Stimulated activated CD4-positive, alpha-beta T cell treated with anti-CD3 and anti-CD28 coated beads, Interleukin-12 subunit alpha, Interleukin-12 subunit beta, amount 100 ng/mL, for 48 hours (primary cell): ENCODE data around the gene TMEM87B.
"Not testable (repeated sequence)": the region's sequence is repeated elsewhere in the genome, so short reads cannot be mapped to it uniquely, and the experiment has no call there.

Source experiments
- DNase-seq, 3 donors: peaks; one replicate each; pipeline ENCODE4 v3.0.0-alpha.2; 2020; ENCODE audit warnings: low read depth in 2 of 3, low spot score in 1 of 3

The TMEM87B gene

DNA sequence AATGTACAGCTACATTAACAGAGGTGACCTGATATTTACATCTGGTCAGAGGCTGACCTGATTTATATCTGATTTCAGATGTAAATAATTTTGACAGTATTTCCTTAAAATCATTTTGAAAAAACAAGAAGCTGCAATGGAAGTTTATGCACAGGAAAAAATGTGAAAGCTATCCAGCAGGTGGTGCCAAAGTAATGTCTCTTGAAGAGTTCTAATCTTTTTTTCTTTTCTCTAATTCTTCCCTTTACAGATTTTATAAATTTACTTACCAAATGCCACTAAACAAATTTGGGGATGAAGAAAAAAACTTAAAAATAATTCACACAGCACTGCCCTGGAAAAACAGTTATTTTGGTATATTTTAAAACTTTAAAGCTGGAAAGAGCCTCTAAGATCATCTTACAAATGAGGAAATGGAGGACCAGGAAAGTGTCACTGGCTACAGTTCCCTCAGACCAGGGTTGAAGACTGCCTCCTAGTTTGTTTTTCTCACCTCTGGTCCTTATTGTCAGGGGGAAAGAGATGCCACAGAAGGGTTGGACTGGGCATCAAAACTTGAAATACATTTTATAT lies 66.7 kb downstream of the TMEM87B start:
- DNase-seq, result peak in 1 of 3 donors; percentile 46

DNA sequence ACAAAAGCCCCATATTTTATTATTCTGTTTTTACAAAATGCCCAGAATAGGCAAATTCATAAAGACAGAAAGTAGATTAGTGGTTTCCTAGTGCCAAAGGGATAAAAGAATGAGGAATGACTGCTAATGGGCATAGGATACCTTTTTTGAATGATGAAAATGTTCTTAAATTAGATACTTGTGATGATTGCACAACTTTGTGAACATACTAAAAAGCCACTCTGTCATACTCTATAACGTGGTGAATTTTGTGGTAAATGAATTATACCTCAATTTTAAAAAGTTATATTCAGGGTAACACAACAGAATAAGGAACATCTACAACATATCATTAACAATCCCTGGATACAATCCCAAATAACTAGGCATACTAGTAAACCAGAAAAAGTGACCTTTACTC lies 74.0 kb downstream of the TMEM87B start:
- DNase-seq, result no peak

DNA sequence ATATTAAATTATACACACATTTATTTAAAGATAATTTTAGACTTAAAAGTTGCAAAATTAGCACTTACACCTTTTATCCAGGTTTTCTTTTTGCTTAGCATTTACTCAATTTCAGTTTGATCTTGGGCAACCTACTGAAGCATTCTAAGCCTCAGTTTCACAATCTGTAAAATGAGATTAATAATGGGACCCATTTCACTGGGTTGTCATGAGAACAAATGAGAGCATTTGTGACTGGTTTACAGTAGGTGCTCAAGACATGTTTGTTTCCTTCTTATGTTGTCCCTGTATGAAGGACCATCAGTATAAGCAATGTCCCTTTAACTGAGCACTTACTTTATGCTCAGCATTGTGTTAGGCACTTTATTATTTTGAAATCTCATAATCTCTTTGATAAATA lies 78.3 kb downstream of the TMEM87B start:
- no peak for DNase-seq

DNA sequence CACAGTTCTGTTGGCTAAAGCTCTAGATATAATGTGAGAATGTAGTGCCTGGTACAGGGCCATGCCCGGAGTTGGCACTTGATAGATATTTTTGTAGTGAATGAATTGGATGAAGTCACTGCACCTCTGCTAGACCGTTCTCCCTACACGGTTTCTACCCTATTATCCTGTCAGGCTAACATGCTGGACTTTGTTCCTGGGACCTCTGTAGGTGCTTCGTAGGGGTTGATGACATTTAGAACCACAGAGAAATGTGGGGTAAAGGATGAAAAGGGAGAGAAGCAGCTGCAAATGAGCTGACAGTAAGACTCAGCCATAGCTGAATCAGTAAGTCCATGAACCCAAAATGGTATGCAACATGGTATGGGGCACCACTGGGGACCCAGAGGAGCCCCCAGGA lies 79.1 kb downstream of the TMEM87B start:
- DNase-seq, result no peak

DNA sequence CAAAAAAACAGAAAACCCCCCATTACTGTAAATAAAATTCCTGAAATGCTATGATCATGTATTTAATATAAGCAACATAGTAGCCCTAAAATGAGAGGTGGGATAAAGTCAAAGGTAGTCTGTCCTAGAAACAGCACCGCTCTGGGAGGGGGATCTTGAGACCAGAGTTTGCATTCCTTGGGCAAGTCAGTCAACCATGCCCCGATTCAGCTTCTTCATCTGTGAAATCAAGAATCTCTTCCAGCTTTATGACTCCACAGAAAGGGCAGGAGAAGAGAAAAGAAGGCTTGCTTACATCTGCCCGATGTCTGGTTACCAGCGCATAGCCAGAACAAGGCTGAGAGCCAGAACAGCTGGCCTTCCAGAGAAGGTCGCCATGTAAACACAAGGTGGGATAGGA lies 81.0 kb downstream of the TMEM87B start:
- DNase-seq, result no peak

DNA sequence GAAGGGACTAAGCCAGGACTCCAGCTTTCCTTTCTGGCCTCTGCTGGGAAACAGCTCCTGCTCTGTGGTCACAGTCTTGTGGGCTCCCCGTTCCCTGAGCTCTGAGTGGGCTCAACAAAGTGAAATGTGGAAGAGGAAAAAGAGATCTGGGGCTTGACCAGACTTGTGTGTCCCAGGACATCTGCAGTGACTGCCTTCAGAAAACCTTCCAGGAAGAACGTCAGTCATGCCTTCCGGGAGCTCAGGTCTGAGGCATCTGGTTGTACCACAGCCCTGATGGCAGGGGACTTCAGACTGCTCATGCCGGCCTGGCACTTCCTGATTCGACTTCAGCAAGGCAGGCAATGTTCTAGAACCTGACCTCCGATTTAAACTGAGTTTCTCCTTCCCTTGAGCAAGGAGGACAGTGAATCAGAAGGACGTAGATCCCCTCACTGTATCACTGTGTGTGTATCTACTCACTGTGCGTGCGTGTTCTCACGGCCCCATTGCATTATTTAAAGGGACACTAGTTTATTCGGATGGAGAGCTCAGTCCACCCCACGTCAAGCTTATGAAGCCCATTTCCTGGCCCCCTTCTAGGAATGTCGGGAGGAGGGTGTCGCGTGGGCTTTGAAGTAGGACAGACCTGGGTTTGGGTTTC lies 82.6 kb downstream of the TMEM87B start:
- DNase-seq, result no peak

DNA sequence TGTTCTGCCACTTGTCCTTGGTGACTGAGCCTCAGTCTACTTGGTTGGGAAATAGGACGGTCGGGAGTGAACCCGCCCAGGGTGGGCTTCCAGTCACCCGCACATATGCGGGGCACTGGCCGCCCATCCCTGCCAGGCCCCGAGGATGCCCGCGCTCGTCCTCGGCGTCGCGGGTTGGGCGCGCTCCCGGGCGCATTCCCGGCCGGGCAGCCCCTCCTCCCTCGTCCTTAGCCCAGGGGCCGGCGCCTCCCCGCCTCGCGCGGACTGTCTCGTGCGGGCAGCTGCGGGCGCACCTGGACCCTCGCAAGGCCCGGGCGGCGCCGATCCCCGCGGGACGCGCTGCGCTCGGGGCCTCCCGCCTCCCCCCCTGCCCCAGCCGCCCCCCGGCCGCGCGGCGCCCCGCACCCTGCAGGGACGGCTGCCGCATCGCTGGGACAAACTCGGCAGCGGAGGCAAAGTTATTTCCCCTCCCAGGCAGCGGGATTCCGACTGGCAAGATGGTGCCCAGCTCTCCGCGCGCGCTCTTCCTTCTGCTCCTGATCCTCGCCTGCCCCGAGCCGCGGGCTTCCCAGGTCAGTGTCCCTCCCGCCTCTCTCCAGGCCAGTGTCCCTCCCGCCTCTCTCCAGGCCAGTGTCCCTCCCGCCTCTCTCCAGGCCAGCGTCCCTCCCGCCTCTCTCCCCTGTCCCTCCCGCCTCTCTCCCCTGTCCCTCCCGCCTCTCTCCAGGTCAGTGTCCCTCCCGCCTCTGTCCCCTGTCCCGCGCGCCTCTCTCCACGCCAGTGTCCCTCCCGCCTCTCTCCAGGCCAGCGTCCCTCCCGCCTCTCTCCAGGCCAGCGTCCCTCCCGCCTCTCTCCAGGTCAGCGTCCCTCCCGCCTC lies 83.3 kb downstream of the TMEM87B start, which contains the start of gene FBLN7:
Gene FBLN7 (plus strand): TSS at position 227 of the 874 bp plus-strand sequence. CDS start 271 bp downstream, at position 498.
- DNase-seq, result no peak

DNA sequence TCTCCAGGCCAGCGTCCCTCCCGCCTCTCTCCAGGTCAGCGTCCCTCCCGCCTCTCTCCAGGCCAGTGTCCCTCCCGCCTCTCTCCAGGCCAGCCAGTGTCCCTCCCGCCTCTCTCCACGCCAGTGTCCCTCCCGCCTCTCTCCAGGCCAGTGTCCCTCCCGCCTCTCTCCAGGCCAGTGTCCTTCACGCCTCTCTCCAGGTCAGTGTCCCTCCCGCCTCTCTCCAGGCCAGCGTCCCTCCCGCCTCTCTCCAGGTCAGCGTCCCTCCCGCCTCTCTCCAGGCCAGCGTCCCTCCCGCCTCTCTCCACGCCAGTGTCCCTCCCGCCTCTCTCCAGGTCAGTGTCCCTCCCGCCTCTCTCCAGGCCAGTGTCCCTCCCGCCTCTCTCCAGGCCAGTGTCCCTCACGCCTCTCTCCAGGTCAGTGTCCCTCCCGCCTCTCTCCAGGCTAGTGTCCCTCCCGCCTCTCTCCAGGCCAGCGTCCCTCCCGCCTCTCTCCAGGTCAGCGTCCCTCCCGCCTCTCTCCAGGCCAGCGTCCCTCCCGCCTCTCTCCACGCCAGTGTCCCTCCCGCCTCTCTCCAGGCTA lies 84.1 kb downstream of the TMEM87B start:
- DNase-seq, result not testable (repeated sequence)

DNA sequence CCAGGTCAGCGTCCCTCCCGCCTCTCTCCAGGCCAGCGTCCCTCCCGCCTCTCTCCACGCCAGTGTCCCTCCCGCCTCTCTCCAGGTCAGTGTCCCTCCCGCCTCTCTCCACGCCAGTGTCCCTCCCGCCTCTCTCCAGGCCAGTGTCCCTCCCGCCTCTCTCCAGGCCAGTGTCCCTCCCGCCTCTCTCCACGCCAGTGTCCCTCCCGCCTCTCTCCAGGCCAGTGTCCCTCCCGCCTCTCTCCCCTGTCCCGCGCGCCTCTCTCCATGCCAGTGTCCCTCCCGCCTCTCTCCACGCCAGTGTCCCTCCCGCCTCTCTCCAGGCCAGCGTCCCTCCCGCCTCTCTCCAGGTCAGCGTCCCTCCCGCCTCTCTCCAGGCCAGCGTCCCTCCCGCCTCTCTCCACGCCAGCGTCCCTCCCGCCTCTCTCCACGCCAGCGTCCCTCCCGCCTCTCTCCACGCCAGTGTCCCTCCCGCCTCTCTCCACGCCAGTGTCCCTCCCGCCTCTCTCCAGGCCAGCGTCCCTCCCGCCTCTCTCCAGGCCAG lies 84.7 kb downstream of the TMEM87B start:
- not testable (repeated sequence) for DNase-seq

DNA sequence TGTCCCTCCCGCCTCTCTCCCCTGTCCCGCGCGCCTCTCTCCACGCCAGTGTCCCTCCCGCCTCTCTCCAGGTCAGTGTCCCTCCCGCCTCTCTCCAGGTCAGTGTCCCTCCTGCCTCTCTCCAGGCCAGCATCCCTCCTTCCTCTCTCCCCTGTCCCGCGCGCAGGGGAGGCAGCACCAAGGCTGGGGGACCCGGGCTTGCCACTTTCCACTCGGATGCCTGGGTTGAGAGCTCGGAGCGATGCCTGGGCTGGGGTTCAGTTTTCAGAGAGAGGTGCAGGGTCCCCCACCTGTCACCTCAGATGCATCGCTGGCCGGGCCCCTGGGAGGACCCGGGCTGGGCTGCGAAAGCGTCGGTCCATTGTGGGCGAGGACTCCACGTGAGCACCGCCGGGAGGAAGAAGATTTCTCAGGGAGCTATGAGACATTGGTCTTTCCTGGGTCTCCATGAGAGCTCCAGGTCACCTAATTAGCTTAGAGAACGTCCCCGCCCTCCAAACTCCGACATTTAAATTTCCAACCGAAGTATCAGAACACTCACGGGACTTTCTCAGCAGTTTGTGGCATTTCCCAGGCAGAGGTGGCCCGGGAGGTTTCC lies 85.2 kb downstream of the TMEM87B start:
- DNase-seq, result no peak

DNA sequence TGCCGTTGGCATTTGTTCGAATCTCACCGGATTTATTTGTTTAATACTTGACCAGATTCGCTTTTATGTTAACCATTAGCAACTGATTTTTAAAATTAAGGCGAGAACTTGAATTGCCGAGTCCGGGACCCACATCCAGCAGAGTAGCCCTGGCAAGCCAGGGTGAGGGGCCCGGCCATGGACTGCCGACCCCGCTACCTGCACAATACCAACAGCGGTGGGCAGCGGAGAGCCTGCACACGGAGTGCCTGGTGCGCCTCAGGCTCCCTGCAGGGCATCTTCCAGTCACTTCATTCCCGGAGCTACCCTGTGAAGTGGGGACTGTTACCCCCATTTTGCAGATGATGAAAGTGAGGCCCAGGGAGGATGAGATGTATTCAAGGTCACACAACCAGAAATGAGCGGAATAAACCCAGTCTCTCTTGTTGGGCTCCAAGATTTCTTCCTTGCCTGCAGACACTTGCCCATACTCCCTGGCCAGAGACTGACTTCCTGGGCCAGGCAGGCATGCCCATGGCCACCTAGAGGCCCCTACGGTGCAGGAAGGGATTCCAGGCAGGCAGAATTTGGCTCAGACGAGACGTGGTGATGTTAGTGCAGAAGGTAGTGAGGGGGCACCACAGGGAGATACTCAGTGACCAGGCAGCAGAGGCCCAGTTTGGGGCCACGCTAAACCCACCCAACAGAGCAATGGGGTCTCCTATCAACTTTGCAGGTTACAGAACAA lies 86.0 kb downstream of the TMEM87B start:
- DNase-seq, result no peak

DNA sequence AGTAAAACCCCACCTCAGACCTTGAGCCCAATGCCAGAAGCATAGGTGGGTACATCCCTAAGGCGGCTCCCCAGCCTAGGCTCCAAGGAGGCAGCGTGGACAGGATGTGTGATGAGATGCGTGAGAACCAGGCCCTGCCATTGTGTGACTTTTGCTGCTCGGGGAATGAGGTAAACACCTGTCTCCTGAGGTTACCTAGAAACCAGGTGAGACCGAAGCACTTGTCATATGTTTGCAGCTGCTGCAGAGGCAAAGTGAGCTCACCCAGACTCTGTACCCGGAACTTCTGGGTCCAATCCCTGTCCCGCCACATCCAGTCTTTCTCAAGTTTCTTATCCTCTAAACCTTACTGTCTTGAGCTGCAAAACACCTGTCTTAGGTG lies 86.5 kb downstream of the TMEM87B start:
- DNase-seq, result no peak

DNA sequence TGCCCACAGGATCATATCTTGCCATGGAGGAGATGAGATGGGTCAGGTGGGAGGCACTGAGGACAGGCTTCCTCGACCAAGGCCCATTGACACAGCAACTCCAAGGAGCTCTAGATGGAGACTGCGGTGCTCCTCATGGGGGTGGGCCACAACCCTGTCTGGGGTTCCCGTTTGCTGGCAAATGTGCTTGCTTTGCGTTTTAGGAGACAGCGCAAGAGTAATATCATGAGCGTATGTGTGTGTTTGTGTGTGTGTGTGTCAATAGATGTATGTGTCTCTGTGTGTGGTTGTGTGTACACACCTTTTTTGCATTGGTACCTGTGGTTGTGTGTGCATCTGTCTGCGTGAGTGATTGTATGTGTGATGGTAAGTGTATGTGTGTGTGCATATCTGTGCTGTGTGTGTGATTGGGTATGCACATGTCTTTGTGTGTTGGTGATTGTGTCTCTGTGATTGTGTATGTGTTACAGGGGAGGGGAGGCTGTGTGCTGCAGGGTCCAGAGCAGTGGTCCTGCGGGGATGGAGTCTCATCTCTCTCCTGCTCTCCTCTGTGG lies 87.5 kb downstream of the TMEM87B start:
- no peak for DNase-seq

DNA sequence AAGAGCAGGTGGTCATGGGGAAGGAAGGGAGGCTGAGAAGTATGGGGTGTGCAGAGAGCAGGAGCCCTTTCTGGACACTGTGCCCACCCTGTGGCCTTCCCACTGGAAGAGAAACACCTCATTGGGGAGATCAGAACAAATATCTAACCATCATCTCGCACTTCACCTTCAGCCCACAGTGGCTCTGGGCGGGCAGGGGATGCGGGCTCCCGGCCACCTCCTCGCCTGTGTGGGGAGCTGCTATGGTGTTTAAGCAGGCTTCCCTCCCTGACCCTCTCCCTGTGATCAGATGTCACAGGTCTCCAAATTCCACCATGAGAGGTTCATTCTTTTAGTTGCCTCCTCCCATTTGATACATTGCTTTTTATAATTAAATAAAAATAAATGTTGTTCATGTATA lies 88.1 kb downstream of the TMEM87B start:
- DNase-seq, result no peak

DNA sequence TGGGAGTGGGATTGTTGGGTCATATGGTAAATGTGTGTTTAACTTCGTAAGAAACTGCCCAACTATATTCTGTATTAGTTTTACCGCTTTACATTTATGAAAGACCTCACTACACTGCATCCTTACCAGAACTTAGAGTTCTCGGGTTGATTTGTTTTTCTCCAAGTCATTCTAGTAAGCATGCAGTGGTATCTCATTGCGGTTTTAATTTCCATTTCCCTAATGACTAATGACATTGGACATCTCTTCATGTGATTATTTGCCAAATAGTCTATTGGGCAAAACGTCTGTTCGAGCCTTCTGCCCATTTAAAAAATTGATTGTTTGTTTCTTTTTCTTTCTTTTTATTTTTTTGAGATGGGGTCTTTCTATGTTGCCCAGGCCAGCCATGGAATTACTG lies 89.9 kb downstream of the TMEM87B start:
- DNase-seq, result no peak

DNA sequence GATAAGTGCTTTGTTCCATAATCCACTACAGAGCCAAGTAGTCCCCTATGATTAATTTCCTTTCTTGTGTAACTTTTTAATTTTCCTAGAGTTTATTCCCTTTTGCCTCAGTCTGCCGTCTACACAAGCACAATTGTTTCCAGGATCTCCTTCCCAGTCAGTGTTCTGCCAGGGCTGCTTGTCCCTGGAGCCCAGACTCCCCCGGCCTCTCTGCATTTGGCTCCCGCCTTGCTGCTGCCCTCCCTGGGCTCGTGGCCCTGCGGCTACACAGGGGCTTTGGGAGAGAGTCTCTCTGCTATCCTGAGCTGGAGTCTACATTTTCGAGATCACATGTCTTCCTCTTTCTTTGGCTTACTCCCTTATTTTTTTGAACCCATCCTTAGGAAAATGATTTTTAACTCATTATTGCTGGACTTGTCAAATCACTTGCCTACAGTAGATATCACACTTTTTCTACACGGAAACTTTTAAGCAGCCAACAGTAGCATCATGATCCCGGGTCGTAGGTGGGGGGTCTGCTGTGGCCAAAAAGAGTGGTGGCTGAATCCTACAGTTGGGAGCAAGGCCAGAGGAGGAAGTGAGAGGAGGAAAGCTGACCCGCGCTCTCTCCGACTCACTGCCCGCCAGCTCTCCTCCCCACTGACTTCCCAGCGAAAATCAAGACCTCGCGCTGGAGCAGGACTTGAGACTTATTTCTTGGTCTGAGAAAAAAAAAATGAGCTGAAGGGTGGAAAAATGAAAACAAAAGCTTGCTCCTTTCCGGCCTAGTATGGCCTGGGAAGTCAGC lies 92.5 kb downstream of the TMEM87B start:
- no peak for DNase-seq

DNA sequence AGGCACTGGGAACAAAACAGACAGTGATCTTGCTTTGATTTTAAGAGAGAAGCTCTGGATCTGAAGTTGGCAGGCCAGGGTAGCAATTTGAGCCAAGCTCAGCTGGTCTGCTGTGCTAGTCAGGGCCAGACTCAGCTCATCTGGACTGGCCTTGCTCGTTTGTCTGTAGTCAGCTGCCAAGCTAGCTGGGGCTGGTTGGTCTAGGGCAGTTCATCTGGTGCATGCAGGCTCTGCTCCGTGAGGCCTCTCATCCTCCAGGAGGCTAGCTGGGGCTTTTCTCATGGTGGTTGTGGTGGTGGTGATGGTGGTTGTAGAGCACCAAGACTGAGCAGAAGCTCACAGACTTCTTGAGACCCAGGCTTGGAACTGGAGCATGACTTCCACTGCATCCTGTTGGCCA lies 93.4 kb downstream of the TMEM87B start:
- no peak for DNase-seq

DNA sequence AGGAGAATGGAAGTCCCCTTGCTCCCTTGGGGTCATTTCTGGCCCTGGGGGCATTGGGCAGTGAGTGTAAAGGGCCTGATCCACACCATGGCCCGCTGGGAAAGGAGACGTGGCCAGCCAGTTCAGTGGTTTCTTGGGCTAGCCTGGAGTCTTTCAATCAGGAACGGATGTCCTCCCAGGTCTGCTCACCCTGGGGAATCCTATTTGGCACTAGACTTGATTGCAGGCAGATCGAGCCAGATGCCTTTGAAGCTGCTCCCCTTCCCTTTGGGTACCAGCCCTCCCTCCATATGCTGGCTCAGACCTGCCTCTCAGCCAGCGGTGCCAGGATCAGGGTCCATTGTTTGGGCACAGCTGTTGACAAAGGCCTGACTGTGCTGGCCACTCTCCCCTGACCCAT lies 94.1 kb downstream of the TMEM87B start:
- no peak for DNase-seq

DNA sequence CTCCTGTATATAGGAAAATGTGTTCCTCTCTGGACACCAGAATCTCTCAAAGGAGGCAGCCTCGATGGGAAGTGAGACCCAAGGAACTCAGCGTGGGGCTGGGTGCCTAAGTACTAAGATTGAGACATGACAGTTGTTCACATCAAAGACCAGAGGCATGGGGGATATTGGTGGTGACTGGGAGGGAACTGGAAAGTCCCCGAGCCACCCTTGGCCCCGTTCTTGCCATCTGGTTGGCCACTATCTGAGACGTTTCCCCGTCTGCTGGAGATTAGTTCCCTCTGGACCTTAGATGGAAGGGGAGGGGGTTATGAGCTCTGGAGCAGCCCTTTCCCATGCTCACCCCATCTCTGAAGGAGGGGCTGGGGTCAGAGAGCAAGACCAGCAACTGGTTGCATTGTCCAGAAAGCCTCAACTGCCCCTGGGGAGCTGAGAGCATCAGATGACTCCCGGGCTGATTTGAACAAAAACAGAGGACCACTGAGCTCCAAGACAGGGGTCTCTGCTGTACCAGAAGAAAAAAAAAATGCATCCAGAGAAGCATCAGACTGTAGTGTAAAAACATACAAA lies 94.9 kb downstream of the TMEM87B start:
- no peak for DNase-seq
